SK-N-SH treated with all-trans-retinoic acid at 6 μM for 48 hours (cell line): ENCODE results near the gene VAV3.

ENCODE experiments used
- ATAC-seq: fragments of 200-7000 bp; cut with Tn5 transposase; 3 replicates; pipeline ENCODE4 v1.9.1; 2020; ENCODE audit warnings: mild to moderate bottlenecking, moderate library complexity
- CSRNP3 ChIP-seq: fragments of 250-450 bp; sonication (Bioruptor Pico); IDR thresholded peaks from 2 replicates; pipeline ENCODE4 v1.5.1; 2021; ENCODE audit warnings: mild to moderate bottlenecking, moderate library complexity
- ESRRG ChIP-seq: fragments of 250-450 bp; sonication (Bioruptor Pico); IDR thresholded peaks from 2 replicates; pipeline ENCODE4 v1.6.1; 2021; ENCODE audit warnings: mild to moderate bottlenecking
- ISL1 ChIP-seq: fragments of 250-450 bp; sonication (Bioruptor Pico); IDR thresholded peaks from 2 replicates; pipeline ENCODE4 v2.1.2; 2022; ENCODE audit warnings: mild to moderate bottlenecking, moderate library complexity
- OSR1 ChIP-seq: fragments of 250-450 bp; sonication (Bioruptor Pico); IDR thresholded peaks from 2 replicates; pipeline ENCODE4 v1.8.0; 2022; ENCODE audit warnings: moderate library complexity, mild to moderate bottlenecking, inconsistent platforms
- PATZ1 ChIP-seq: fragments of 250-450 bp; sonication (Bioruptor Pico); IDR thresholded peaks from 2 replicates; pipeline ENCODE4 v1.8.0; 2020; ENCODE audit warnings: mild to moderate bottlenecking, moderate library complexity, borderline replicate concordance
- POU6F1 ChIP-seq: fragments of 250-450 bp; sonication (Bioruptor Pico); IDR thresholded peaks from 2 replicates; pipeline ENCODE4 v1.8.0; 2021; ENCODE audit warnings: low read depth, mild to moderate bottlenecking, moderate library complexity, borderline replicate concordance
- PPARA ChIP-seq: fragments of 250-450 bp; sonication (Bioruptor Pico); IDR thresholded peaks from 2 replicates; pipeline ENCODE4 v1.5.0; 2020; ENCODE audit warnings: mild to moderate bottlenecking, borderline replicate concordance
- RARB ChIP-seq: fragments of 250-450 bp; sonication (Bioruptor Pico); IDR thresholded peaks from 2 replicates; pipeline ENCODE4 v1.8.0; 2021; ENCODE audit warnings: mild to moderate bottlenecking, moderate library complexity
- SNAI2 ChIP-seq: fragments of 250-450 bp; sonication (Bioruptor Pico); IDR thresholded peaks from 2 replicates; pipeline ENCODE4 v1.5.0; 2020; ENCODE audit warnings: mild to moderate bottlenecking, moderate library complexity
- TCF4 ChIP-seq: fragments of 250-450 bp; sonication (Bioruptor Pico); IDR thresholded peaks from 2 replicates; pipeline ENCODE4 v1.8.0; 2021; ENCODE audit warnings: mild to moderate bottlenecking, moderate library complexity, borderline replicate concordance
- TOX ChIP-seq: fragments of 250-450 bp; sonication (Bioruptor Pico); IDR thresholded peaks from 2 replicates; pipeline ENCODE4 v1.8.0; 2021; ENCODE audit warnings: mild to moderate bottlenecking, moderate library complexity, borderline replicate concordance
- TSHZ2 ChIP-seq: fragments of 250-450 bp; sonication (Bioruptor Pico); IDR thresholded peaks from 2 replicates; pipeline ENCODE4 v1.5.0; 2020; ENCODE audit warnings: mild to moderate bottlenecking, moderate library complexity
- ZFP3 ChIP-seq: fragments of 250-450 bp; sonication (Bioruptor Pico); IDR thresholded peaks from 2 replicates; pipeline ENCODE4 v1.5.0; 2020; ENCODE audit warnings: mild to moderate bottlenecking, moderate library complexity
- ZFP30 ChIP-seq: fragments of 450-650 bp; formaldehyde crosslinking; IDR thresholded peaks from 2 replicates; pipeline ENCODE4 v1.5.0; 2022; ENCODE audit warnings: mild to moderate bottlenecking, moderate library complexity
- ZNF565 ChIP-seq: fragments of 450-650 bp; formaldehyde crosslinking; conservative IDR thresholded peaks from 2 replicates; pipeline ENCODE4 v1.5.0; 2020; ENCODE audit warnings: low read depth, mild to moderate bottlenecking, moderate library complexity
- ZNF8 ChIP-seq: fragments of 450-650 bp; formaldehyde crosslinking; IDR thresholded peaks from 2 replicates; pipeline ENCODE4 v1.5.0; 2020; ENCODE audit warnings: mild to moderate bottlenecking, moderate library complexity

VAV3 gene

GRCh38 chr1:107622966-107623365, 342.0 kb downstream of the VAV3 start:
- ATAC-seq: no peak
- TF ChIP-seq PPARA: no peak
- TF ChIP-seq ISL1 (CRISPR knock-in tag): no peak
- no peak for TF ChIP-seq ESRRG (CRISPR knock-in tag)
- TF ChIP-seq TSHZ2 (CRISPR knock-in tag): no peak
- TF ChIP-seq SNAI2 (CRISPR knock-in tag): no peak
- no peak for TF ChIP-seq TOX (CRISPR knock-in tag)

GRCh38 chr1:107622535-107622934, 342.4 kb downstream of the VAV3 start:
- no peak for TF ChIP-seq TCF4 (CRISPR knock-in tag)
- no peak for TF ChIP-seq RARB (CRISPR knock-in tag)
- TF ChIP-seq ZFP30: no peak
- TF ChIP-seq ZFP3: no peak
- no peak for TF ChIP-seq ISL1 (CRISPR knock-in tag)
- no peak for TF ChIP-seq POU6F1 (CRISPR knock-in tag)
- TF ChIP-seq CSRNP3 (CRISPR knock-in tag): no peak
- TF ChIP-seq PATZ1 (CRISPR knock-in tag): no peak
- no peak for TF ChIP-seq ZNF8
- no peak for TF ChIP-seq TSHZ2 (CRISPR knock-in tag)
- no peak for TF ChIP-seq OSR1 (CRISPR knock-in tag)
- no peak for TF ChIP-seq PPARA
- no peak for TF ChIP-seq TOX (CRISPR knock-in tag)
- no peak for TF ChIP-seq ZNF565 (CRISPR knock-in tag)
- ATAC-seq: no peak

GRCh38 chr1:107620753-107621152, 344.2 kb downstream of the VAV3 start:
- ATAC-seq: no peak
- TF ChIP-seq OSR1 (CRISPR knock-in tag) (no peak), PATZ1 (CRISPR knock-in tag) (no peak), ZNF565 (CRISPR knock-in tag) (no peak)
